Kidney (tissue), 14 donors: Measurements from ENCODE around the gene TRAF3IP1. TPM values are rescaled to one million over a fixed set of nuclear protein-coding genes. Genes with fewer than 3 reads are reported as not detected.
A peak's percentile ranks its signal among the peaks of the same experiment; 100 is the strongest.
"Not testable (repeated sequence)": the region's sequence is repeated elsewhere in the genome, so short reads cannot be mapped to it uniquely, and the experiment has no call there.

ENCODE experiments used
- DNase-seq, 5 donors: peaks; one replicate each; pipeline ENCODE4 v3.0.0-alpha.2; 2013 to 2020
- FAIRE-seq: peaks from 2 replicates; lab custom pipeline; 2012; peaks lifted over from hg19 to GRCh38; lab: Jason Lieb, UNC
- H3K27ac ChIP-seq, 2 donors: one replicate each; pipeline ENCODE4 v1.7.0; 2013; ENCODE audit warnings: low read depth in 2 of 2, low read length in 2 of 2, inconsistent platforms in 1 of 2
- H3K27me3 ChIP-seq: one replicate; pipeline ENCODE4 v1.7.1; 2013; ENCODE audit warnings: low read length, inconsistent platforms; ENCODE audit not compliant: control insufficient read depth, insufficient read depth
- H3K36me3 ChIP-seq, 3 donors: one replicate each; pipeline versions ENCODE4 v1.7.0 to v1.7.1; 2013; ENCODE audit warnings: low read length in 3 of 3, control low read depth in 1 of 3, inconsistent platforms in 1 of 3; ENCODE audit not compliant: insufficient read depth in 3 of 3, control insufficient read depth in 2 of 3
- H3K4me1 ChIP-seq, 3 donors: one replicate each; pipeline versions ENCODE4 v1.7.0 to v1.7.1; 2013; ENCODE audit warnings: low read length in 3 of 3, inconsistent platforms in 1 of 3, low read depth in 1 of 3; ENCODE audit not compliant: control insufficient read depth in 2 of 3, insufficient read depth in 2 of 3
- H3K4me3 ChIP-seq, 3 donors: one replicate each; pipeline versions ENCODE4 v1.7.0 to v1.8.1; 2013; ENCODE audit warnings: low read length in 3 of 3, control low read depth in 1 of 3, inconsistent platforms in 1 of 3
- H3K9ac ChIP-seq, 3 donors: one replicate each; pipeline versions ENCODE4 v1.7.0 to v1.7.1; 2013; ENCODE audit warnings: low read length in 3 of 3, control low read depth in 1 of 3, inconsistent platforms in 1 of 3
- H3K9me3 ChIP-seq, 3 donors: one replicate each; pipeline versions ENCODE4 v1.7.0 to v1.7.1; 2013; ENCODE audit warnings: low read length in 3 of 3, control low read depth in 1 of 3, inconsistent platforms in 1 of 3; ENCODE audit not compliant: control insufficient read depth in 2 of 3, insufficient read depth in 1 of 3
- CTCF ChIP-seq: IDR thresholded peaks from 3 replicates; pipeline ENCODE4 v1.5.1; 2012; ENCODE audit warnings: mild to moderate bottlenecking, moderate library complexity, borderline replicate concordance; ENCODE audit not compliant: insufficient read depth; ENCODE audit errors: extremely low read depth
- intact Hi-C: fragments of 100-400 bp; cut with DNase I; formaldehyde crosslinking; loops from one replicate; pipeline ENCODE4 v1.11.1; 2022
- polyA plus RNA-seq: library from polyadenylated mRNA; stranded (reverse); fragments of 350-450 nt; fragmentation: Illumina TruSeq; extraction: RNeasy Lipid Tissue Mini Kit (QIAGEN cat#74804); gene quantifications from one replicate; pipeline ENCODE4 v1.2.3, GENCODE V29; 2014; ENCODE audit warnings: low read depth, low replicate concordance; ENCODE audit not compliant: insufficient read depth
- total RNA-seq: library from RNA; stranded (reverse); fragmentation: NEBNext Ultra II Directional; extraction: Animal tissue kit (Norgen Biotek cat#: 25700); gene quantifications from one replicate; pipeline ENCODE4 v1.2.1, GENCODE V29; 2021
- donor health status: control.
- donor health status: control.
- donor health status: control.
- donor health status: control.
- donor health status: control.
- donor health status: DM: yes; HTN: yes; CAD: no.
- donor health status: Normal renal cell carcinoma (clear cell type).

The TRAF3IP1 gene
- total and polyA plus RNA-seq, 2 donors from 2014 or later, result 6.4 to 24.2 TPM

- no peak for DNase-seq
- no peaks in the 10 kb centered on the region for H3K36me3 ChIP-seq
- peak overlapping the region in 2 of 3 donors; percentile 37 to 75 for H3K9ac ChIP-seq
These were observed 1.1 kb downstream of the TRAF3IP1 start for GRCh38 chr2:238321467-238321866.

GRCh38 chr2:238322001-238322411 lies 1.7 kb downstream of the TRAF3IP1 start:
- no peak for TF ChIP-seq CTCF
- no peak overlapping the region for H3K4me3 ChIP-seq
- FAIRE-seq, result no peak
- intact Hi-C loops, result no loop called here
- H3K9ac ChIP-seq, result no peak overlapping the region
- H3K27me3 ChIP-seq, result no peaks in the 10 kb centered on the region
- no peak for DNase-seq
- H3K27ac ChIP-seq, result no peak overlapping the region
- no peaks in the 10 kb centered on the region for H3K9me3 ChIP-seq
- H3K36me3 ChIP-seq, result peaks cover 0 to 1% (median 0%) of the 10 kb centered on the region in 3 donors
- peaks cover 0 to 13% (median 0%) of the 10 kb centered on the region in 3 donors for H3K4me1 ChIP-seq

More at GRCh38 chr2:238321467-238321866, 1.1 kb downstream of the TRAF3IP1 start:
- FAIRE-seq, result no peak
- TF ChIP-seq CTCF, result no peak
- intact Hi-C loops, result no loop called here
- Histone ChIP-seq H3K4me3 (peak overlapping the region; percentile 47 to 65 (median 63)), H3K9me3 (no peaks in the 10 kb centered on the region), H3K27me3 (no peaks in the 10 kb centered on the region), H3K27ac (no peak overlapping the region), H3K4me1 (peaks cover 0 to 13% (median 0%) of the 10 kb centered on the region in 3 donors)

DNA sequence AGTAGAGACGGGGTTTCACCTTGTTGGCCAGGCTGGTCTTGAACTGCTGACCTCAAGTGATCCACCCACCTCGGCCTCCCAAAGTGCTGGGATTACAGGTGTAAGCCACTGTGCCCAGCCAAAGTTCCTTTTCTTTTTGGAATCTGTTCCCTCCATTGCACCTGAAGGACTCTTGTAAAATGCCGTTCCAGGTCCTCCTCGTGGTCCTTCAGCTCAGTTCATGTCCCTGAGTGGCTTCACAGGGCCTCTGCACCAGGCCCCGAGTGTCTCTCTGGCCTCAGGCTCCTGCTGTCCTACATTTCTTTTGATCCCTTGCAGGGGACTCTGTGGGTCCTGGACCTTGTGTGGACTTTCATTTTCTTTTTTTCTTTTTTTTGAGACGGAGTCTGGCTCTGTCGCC lies 3.9 kb downstream of the TRAF3IP1 start:
- H3K4me3 ChIP-seq, H3K27ac ChIP-seq, DNase-seq, H3K9ac ChIP-seq, H3K27me3 ChIP-seq, H3K9me3 ChIP-seq, intact Hi-C loops, FAIRE-seq, H3K36me3 ChIP-seq: not testable (repeated sequence)
- H3K4me1 ChIP-seq, result peaks cover 0 to 13% (median 0%) of the 10 kb centered on the region in 3 donors

DNA sequence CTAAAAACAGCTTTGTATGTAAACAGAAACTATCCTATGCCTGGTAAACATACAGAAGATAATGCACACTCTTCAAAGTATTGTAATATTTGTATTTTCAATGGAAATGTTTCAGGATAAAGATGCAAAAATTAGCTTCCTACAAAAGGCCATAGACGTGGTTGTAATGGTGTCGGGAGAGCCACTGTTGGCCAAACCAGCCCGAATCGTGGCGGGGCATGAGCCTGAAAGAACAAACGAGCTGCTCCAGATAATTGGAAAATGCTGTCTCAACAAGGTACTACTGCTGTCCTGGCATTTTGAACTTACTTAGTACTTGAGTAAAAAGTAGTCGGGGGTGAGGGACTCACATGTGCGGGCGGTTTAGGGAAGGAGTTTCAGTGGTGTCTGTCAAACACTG lies 5.4 kb downstream of the TRAF3IP1 start:
- Histone ChIP-seq H3K36me3 (peaks cover 6 to 11% (median 7%) of the 10 kb centered on the region in 3 donors), H3K9ac (no peak overlapping the region), H3K27ac (no peak overlapping the region), H3K4me3 (no peak overlapping the region), H3K27me3 (no peaks in the 10 kb centered on the region), H3K9me3 (no peaks in the 10 kb centered on the region), H3K4me1 (peaks cover 0 to 10% (median 0%) of the 10 kb centered on the region in 3 donors)
- TF ChIP-seq CTCF, result no peak
- no peak for FAIRE-seq
- intact Hi-C loops, result no loop called here
- DNase-seq, result no peak
